Stomach (tissue), 9 donors: Measurements from ENCODE around the gene ABCC8. TPM values are rescaled to one million over a fixed set of nuclear protein-coding genes. Genes with fewer than 3 reads are reported as not detected.

Source experiments
- DNase-seq, 2 donors: peaks; one replicate each; pipeline versions ENCODE4 v3.0.0 to v3.0.0-alpha.2; 2013 to 2019
- H3K27ac ChIP-seq, 5 donors: fragments of 200-600 bp in 4 of 5; sonication (generic) in 4 of 5; one replicate each; pipeline ENCODE4 v1.5.1; 2013 to 2019; ENCODE audit warnings: mild to moderate bottlenecking in 1 of 5, moderate library complexity in 1 of 5
- H3K27me3 ChIP-seq, 3 donors: fragments of 200-600 bp; sonication (generic); one replicate each; pipeline ENCODE4 v1.5.1; 2017 to 2019; ENCODE audit warnings: mixed run types in 1 of 3
- H3K36me3 ChIP-seq, 4 donors: fragments of 200-600 bp; sonication (generic); 1 replicate in 3 of 4; 2 replicates in 1 of 4; pipeline ENCODE4 v1.5.1; 2016 to 2019
- H3K4me1 ChIP-seq, 4 donors: fragments of 200-600 bp; sonication (generic); one replicate each; pipeline ENCODE4 v1.5.1; 2016 to 2019
- H3K4me3 ChIP-seq, 4 donors: fragments of 200-600 bp; sonication (generic) in 3 of 4; one replicate each; pipeline ENCODE4 v1.5.1; 2016 to 2019; ENCODE audit warnings: mild to moderate bottlenecking in 1 of 4
- H3K9me3 ChIP-seq, 4 donors: fragments of 200-600 bp; sonication (generic); one replicate each; pipeline ENCODE4 v1.5.1; 2016 to 2019
- EP300 ChIP-seq: sonication (generic); formaldehyde crosslinking; IDR thresholded peaks from one replicate; pipeline ENCODE4 v1.6.1; 2017; ENCODE audit warnings: antibody characterized with exemption
- POLR2A ChIP-seq, 4 donors: fragments of 450-650 bp; IDR thresholded peaks; one replicate each; pipeline ENCODE4 v1.6.1; 2016; ENCODE audit warnings: antibody characterized with exemption in 4 of 4, control low read depth in 2 of 4, mild to moderate bottlenecking in 1 of 4, moderate library complexity in 1 of 4
- POLR2AphosphoS5 ChIP-seq, 3 donors: sonication (generic); formaldehyde crosslinking; IDR thresholded peaks; one replicate each; pipeline ENCODE4 v1.6.1; 2016; ENCODE audit warnings: antibody characterized with exemption in 3 of 3
- WGBS, 5 donors: extraction: QIAGEN DNeasy Blood & Tissue Kit in 3 of 5; methylation state at CpG; one replicate each; pipeline versions ENCODE4 v1.1.5 to v1.1.7; 2013 to 2018; 5-methylcytosine and 5-hydroxymethylcytosine counted together
- intact Hi-C: fragments of 100-400 bp; cut with DNase I; formaldehyde crosslinking; loops from one replicate; pipeline ENCODE4 v1.15.1; 2023; ENCODE audit warnings: low total_unique reads
- polyA plus RNA-seq, 3 donors: library from polyadenylated mRNA; stranded (reverse); fragments of 200-250 nt; gene quantifications; one replicate each; pipeline ENCODE4 v1.2.3, GENCODE V29; 2013
- total RNA-seq, 5 donors: library from RNA; depleted of rRNA; stranded (reverse); fragments of >200 nt; gene quantifications; one replicate each; pipeline versions ENCODE4 v1.1.0 to v1.2.3, GENCODE V29; 2014 to 2016
- TF ChIP-seq, protein P1 (sequence below), 7 experiments: fragments of 450-650 bp in 4 of 7; fragments of 200-600 bp in 3 of 7; sonication (generic) in 3 of 7; IDR thresholded peaks; one replicate each; pipeline ENCODE4 v1.5.1; 2016 to 2019; ENCODE audit warnings: antibody characterized with exemption in 7 of 7, control low read depth in 2 of 7, mild to moderate bottlenecking in 1 of 7
- donor health status: healthy with polysubstance abuse.
- donor health status: Bipolar disorder and iron deficiency.
- donor health status: healthy.

The ABCC8 gene
- total and polyA plus RNA-seq, 8 donors: 3.9 to 69.6 (median 32.1) TPM; not detected in 1

DNA sequence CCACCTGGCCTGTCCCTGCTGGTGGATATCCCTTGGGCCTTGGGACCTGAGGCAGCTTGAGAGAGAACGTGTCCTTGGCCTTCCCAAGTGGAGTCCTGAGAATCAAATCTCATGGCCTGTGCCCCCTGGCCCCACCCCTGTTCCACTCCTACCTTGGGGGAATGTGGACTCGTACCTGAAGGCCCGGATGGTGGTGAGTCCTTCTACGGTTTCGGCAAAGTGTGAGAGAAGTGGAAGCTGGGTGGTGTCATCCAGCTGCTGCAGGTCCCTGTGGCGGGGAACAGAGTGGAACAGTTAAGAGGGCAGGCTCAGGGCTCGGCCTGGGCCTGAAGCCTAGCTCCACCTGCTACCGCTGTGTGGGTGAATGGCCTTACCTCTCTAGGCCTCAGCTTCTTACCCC is 74.2 kb downstream of the ABCC8 start:
- TF ChIP-seq POLR2AphosphoS5 (IDR thresholded peaks at IDR 0.05): no peak
- TF ChIP-seq, protein P1, sequence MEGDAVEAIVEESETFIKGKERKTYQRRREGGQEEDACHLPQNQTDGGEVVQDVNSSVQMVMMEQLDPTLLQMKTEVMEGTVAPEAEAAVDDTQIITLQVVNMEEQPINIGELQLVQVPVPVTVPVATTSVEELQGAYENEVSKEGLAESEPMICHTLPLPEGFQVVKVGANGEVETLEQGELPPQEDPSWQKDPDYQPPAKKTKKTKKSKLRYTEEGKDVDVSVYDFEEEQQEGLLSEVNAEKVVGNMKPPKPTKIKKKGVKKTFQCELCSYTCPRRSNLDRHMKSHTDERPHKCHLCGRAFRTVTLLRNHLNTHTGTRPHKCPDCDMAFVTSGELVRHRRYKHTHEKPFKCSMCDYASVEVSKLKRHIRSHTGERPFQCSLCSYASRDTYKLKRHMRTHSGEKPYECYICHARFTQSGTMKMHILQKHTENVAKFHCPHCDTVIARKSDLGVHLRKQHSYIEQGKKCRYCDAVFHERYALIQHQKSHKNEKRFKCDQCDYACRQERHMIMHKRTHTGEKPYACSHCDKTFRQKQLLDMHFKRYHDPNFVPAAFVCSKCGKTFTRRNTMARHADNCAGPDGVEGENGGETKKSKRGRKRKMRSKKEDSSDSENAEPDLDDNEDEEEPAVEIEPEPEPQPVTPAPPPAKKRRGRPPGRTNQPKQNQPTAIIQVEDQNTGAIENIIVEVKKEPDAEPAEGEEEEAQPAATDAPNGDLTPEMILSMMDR (IDR thresholded peaks at IDR 0.05): no peak
- no peak overlapping the region for H3K4me3 ChIP-seq
- peaks cover 14 to 27% (median 21%) of the 10 kb centered on the region in 4 donors for H3K4me1 ChIP-seq
- intact Hi-C loops: no loop called here
- H3K36me3 ChIP-seq: no peaks in the 10 kb centered on the region
- no peaks in the 10 kb centered on the region for H3K9me3 ChIP-seq
- WGBS, 5 donors: 80 to 97% (median 95%) methylated on average over 3 to 8 of the region's 8 CpGs
- H3K27me3 ChIP-seq: no peaks in the 10 kb centered on the region
- no peak overlapping the region for H3K27ac ChIP-seq
- DNase-seq: no peak

DNA sequence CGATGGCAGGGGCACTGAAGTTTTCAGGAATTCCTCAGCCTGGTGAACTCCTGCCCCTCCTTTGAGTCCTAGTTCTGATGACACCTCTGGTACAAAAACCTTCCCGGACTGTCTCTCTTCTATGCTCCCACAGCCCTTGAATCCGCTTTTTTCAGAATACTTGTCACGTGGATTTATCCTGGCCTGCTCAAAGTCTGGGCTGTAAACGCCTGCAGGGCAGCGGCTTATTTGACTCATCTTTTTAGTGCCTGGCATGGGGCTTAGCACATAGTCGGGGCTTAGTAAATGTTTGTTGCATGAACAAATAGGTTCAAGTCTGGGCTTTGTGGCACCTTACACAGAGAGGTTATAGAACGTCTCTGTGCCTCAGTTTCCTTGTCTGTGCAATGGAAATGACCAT is 74.8 kb downstream of the ABCC8 start:
- Histone ChIP-seq H3K9me3 (no peaks in the 10 kb centered on the region), H3K27me3 (no peaks in the 10 kb centered on the region), H3K4me3 (no peak overlapping the region), H3K36me3 (no peaks in the 10 kb centered on the region), H3K27ac (no peak overlapping the region), H3K4me1 (peaks cover 14 to 23% (median 20%) of the 10 kb centered on the region in 4 donors)
- no peak for TF ChIP-seq POLR2A (IDR thresholded peaks at IDR 0.05)
- TF ChIP-seq, protein P1 (IDR thresholded peaks at IDR 0.05): no peak
- TF ChIP-seq POLR2AphosphoS5 (IDR thresholded peaks at IDR 0.05): no peak
- TF ChIP-seq EP300: no peak
- intact Hi-C loops: no loop called here
- WGBS, 5 donors: 86 to 90% (median 87%) methylated on average over 8 of the region's 8 CpGs
- DNase-seq: no peak

DNA sequence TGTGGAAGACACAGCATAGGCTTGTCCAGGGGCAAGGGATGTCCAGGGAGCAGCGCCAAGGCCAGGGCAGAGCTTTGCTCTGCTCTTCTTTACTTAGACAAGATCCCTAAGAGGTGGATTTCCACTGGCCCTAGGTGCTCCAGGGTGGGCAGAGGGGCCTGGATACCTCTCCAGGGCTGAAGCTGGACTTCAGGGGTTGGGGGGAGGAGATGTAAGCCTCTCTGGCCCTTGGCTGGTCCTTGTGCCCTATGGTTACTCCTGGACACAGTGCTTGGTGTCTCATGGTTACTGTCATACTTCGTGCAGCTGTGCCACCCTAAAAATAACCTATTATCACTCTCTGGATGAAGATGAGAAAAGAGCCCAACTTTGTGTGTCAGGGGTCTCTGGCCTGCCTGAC is 75.3 kb downstream of the ABCC8 start:
- peaks cover 11 to 18% (median 15%) of the 10 kb centered on the region in 4 donors for H3K4me1 ChIP-seq
- no peak for DNase-seq
- intact Hi-C loops: no loop called here
- H3K4me3 ChIP-seq: no peak overlapping the region
- no peak for TF ChIP-seq POLR2AphosphoS5 (IDR thresholded peaks at IDR 0.05)
- TF ChIP-seq POLR2A (IDR thresholded peaks at IDR 0.05): no peak
- no peak for TF ChIP-seq EP300
- TF ChIP-seq, protein P1 (IDR thresholded peaks at IDR 0.05): no peak
- WGBS, 5 donors: 73 to 95% (median 89%) methylated on average over 2 of the region's 2 CpGs
- no peaks in the 10 kb centered on the region for H3K36me3 ChIP-seq
- no peak overlapping the region for H3K27ac ChIP-seq
- H3K9me3 ChIP-seq: no peaks in the 10 kb centered on the region
- no peaks in the 10 kb centered on the region for H3K27me3 ChIP-seq

DNA sequence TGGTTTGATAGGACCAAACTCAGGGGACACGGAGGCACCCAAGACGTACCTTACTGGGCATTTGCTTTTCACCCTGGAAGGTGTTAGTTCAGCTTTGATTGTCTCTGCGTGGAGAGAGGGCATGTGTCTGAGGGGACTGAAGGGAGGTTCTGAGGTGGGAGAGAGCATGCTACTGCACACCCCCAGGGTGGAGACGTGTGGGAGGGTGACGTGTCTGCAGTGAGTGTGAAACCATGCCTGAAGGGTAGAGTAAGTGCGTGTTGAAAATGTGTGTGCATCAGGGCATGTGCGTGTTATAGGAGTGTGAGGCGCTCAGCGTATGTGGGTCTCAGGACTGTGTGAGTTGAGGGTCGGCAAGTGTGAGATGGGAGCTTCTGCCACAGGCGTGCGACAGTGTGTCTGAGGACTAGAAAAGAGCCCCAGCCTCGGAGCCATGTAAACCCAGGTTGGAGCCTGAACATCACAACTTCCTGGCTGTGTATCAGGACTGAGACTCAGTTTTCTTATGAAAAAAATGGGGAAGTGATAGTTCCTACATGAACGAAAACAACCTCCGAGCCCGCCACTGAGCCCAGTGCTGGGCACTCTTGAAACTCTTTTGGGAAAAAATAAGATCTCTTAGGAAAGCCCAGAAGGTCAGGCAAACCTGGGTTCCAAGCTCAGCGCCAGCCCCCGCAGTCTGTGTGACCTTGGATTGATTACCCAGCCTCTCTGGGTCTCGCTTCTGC is 76.4 kb downstream of the ABCC8 start:
- intact Hi-C loops: no loop called here
- WGBS, 5 donors: 86 to 94% (median 92%) methylated on average over 19 of the region's 19 CpGs
- Histone ChIP-seq H3K4me1 (peaks cover 3 to 7% (median 6%) of the 10 kb centered on the region in 4 donors), H3K27ac (no peak overlapping the region), H3K4me3 (no peak overlapping the region), H3K27me3 (no peaks in the 10 kb centered on the region), H3K9me3 (no peaks in the 10 kb centered on the region), H3K36me3 (no peaks in the 10 kb centered on the region)
- DNase-seq: no peak
- no peak for TF ChIP-seq POLR2AphosphoS5 (IDR thresholded peaks at IDR 0.05)
- no peak for TF ChIP-seq EP300
- TF ChIP-seq, protein P1 (IDR thresholded peaks at IDR 0.05): no peak
- no peak for TF ChIP-seq POLR2A (IDR thresholded peaks at IDR 0.05)
